ENCODE data around the gene MCCC1. TPM values are rescaled to one million over a fixed set of nuclear protein-coding genes. Genes with fewer than 3 reads are reported as not detected.

MCCC1 gene
- total and polyA plus RNA-seq, 2 of the 13 experiments (the other 11 are each of a cell fraction or from before 2014, with no cell fraction given) = 11.7 to 30.1 TPM

GRCh38 chr3:183038221-183038620 lies 61.1 kb downstream of the MCCC1 start:
- Histone ChIP-seq H3K9ac (ENCODE audit: insufficient read depth, low read depth, low read length) (no peak overlapping the region), H3K36me3 (replicated peaks in 1 of 2; ENCODE audit: control insufficient read depth in 1 of 2, insufficient read depth in 2 of 2, low read length in 2 of 2) (peaks cover 17 to 54% of the 10 kb centered on the region in 2 experiments; a peak in 4 of 5 replicates), H2AFZ (ENCODE audit: low read length) (no peak overlapping the region), H3K9me3 (ENCODE audit: low read length) (no peaks in the 10 kb centered on the region), H3K27ac (ENCODE audit: extremely low read length, insufficient read depth, low read length) (no peak overlapping the region), H3K27me3 (ENCODE audit: control insufficient read depth in 1 of 2, insufficient read depth in 2 of 2, low read length in 2 of 2) (no peaks in the 10 kb centered on the region), H3K4me1 (ENCODE audit: insufficient read depth, low read length) (no peaks in the 10 kb centered on the region), H3K79me2 (ENCODE audit: insufficient read depth, low read length) (no peaks in the 10 kb centered on the region), H3K4me3 (replicated peaks in 1 of 3; ENCODE audit: insufficient read depth in 1 of 3, low read depth in 2 of 3, low read length in 3 of 3) (no peak overlapping the region), H3K4me2 (ENCODE audit: low read depth, low read length) (no peak overlapping the region), H4K20me1 (ENCODE audit: insufficient read depth, low read length) (0 out of 2 replicates have a peak, but pooled peaks cover 3% of the 10 kb centered on the region)
- no peak for FAIRE-seq
- CTCF ChIA-PET (ENCODE audit: low intra/inter-chr PET ratio, low total read pairs) = no interaction called here
- no peak for ATAC-seq
- WGBS (ENCODE audit: low lambda C conversion rate) = 97% methylated on average over 2 of the region's 2 CpGs
- in situ Hi-C loops (cut with HindIII; ENCODE audit: extremely low pct_ligation_motif_present, low pct_unique_long_range_greater_than_20kb) (no loop called here), intact Hi-C loops (cut with micrococcal nuclease; ENCODE audit: unreplicated experiment) (no loop called here)
- DNase-seq (ENCODE audit: low spot score) = no peak
- BruUV-seq (replicated peaks) = no TSS peak
- POLR2A ChIA-PET = no interaction called here
- no peak for TF ChIP-seq POLR2G (IDR thresholded peaks at IDR 0.05; ENCODE audit: low read depth, low read length)
- no peak for TF ChIP-seq ZNF512B (CRISPR knock-in tag; IDR thresholded peaks at IDR 0.05; ENCODE audit: borderline replicate concordance)
- TF ChIP-seq ZNF777 (CRISPR knock-in tag; IDR thresholded peaks at IDR 0.05) = no peak
- TF ChIP-seq DPF2 (CRISPR knock-in tag; IDR thresholded peaks at IDR 0.05; ENCODE audit: borderline replicate concordance, low read depth) = no peak
- no peak for TF ChIP-seq NR0B2 (CRISPR knock-in tag; IDR thresholded peaks at IDR 0.05)
- no peak for TF ChIP-seq TRAFD1 (CRISPR knock-in tag; IDR thresholded peaks at IDR 0.05; ENCODE audit: borderline replicate concordance)
- no peak for TF ChIP-seq SKIL (CRISPR knock-in tag; IDR thresholded peaks at IDR 0.05; ENCODE audit: borderline replicate concordance)
- no peak for TF ChIP-seq ZNF614 (CRISPR knock-in tag; IDR thresholded peaks at IDR 0.05; ENCODE audit: borderline replicate concordance)

All from HepG2 (cell line).